Left ventricle myocardium inferior (tissue), 1 donor: Measurements from ENCODE around the gene SMIM14. TPM values are rescaled to one million over a fixed set of nuclear protein-coding genes. Genes with fewer than 3 reads are reported as not detected.

ENCODE experiments used
- DNase-seq: peaks from one replicate; pipeline ENCODE4 v3.0.0-alpha.2; 2020
- H3K27ac ChIP-seq: fragments of 200-600 bp; replicated peaks from 2 replicates; pipeline ENCODE4 v1.8.0; 2021
- H3K27me3 ChIP-seq: fragments of 200-600 bp; 2 replicates; pipeline ENCODE4 v1.8.0; 2021; ENCODE audit warnings: low read depth
- H3K36me3 ChIP-seq: fragments of 200-600 bp; 2 replicates; pipeline ENCODE4 v1.8.0; 2021
- H3K4me1 ChIP-seq: fragments of 200-600 bp; 2 replicates; pipeline ENCODE4 v1.8.0; 2021
- H3K4me3 ChIP-seq: fragments of 200-600 bp; 2 replicates; pipeline ENCODE4 v1.8.0; 2021; ENCODE audit warnings: mild to moderate bottlenecking, moderate library complexity
- H3K9me3 ChIP-seq: fragments of 200-600 bp; replicated peaks from 2 replicates; pipeline ENCODE4 v1.8.0; 2021
- CTCF ChIP-seq: fragments of 200-600 bp; IDR thresholded peaks from 2 replicates; pipeline ENCODE4 v1.8.0; 2021; ENCODE audit warnings: antibody characterized with exemption, mild to moderate bottlenecking, borderline replicate concordance
- intact Hi-C: fragments of 100-400 bp; cut with micrococcal nuclease; formaldehyde crosslinking; loops from one replicate; pipeline ENCODE4 v1.11.0; 2022
- total RNA-seq: library from RNA; stranded (reverse); fragmentation: NEBNext Ultra II Directional; extraction: Animal tissue kit (Norgen Biotek cat#: 25700); gene quantifications from one replicate; pipeline ENCODE4 v1.2.1, GENCODE V29; 2021
- donor health status: DM: no; HTN: yes; CAD: no; lungs with severe emphysema.

Gene SMIM14
- total RNA-seq, 1 donor from 2014 or later: 11.4 TPM

- no peaks in the 10 kb centered on the region for H3K27me3 ChIP-seq
- intact Hi-C loops: no loop called here
- H3K9me3 ChIP-seq: no peaks in the 10 kb centered on the region
- H3K27ac ChIP-seq: no peak overlapping the region
- no peak for TF ChIP-seq CTCF
- H3K4me1 ChIP-seq: no peaks in the 10 kb centered on the region
- DNase-seq: no peak
- H3K36me3 ChIP-seq: peaks cover 45% of the 10 kb centered on the region
- H3K4me3 ChIP-seq: no peak overlapping the region
Observed at GRCh38 chr4:39497909-39498726, 140.5 kb downstream of the SMIM14 start.

Other genes starting within 250 kb of the SMIM14 start
- not detected for gene KLB, start 231.9 kb downstream of the SMIM14 start, total RNA-seq
- 763 TPM for gene RPL9, start 179.9 kb downstream of the SMIM14 start, total RNA-seq
- 35.0 TPM for gene LIAS, start 179.8 kb downstream of the SMIM14 start, total RNA-seq
- 11.5 TPM for gene UGDH, start 111.4 kb downstream of the SMIM14 start, total RNA-seq
- 54.4 TPM for gene UBE2K, start 59.3 kb upstream of the SMIM14 start, total RNA-seq